Smooth muscle cell (in vitro differentiated cells): Measurements from ENCODE around the gene ADCY9. TPM values are rescaled to one million over a fixed set of nuclear protein-coding genes. Genes with fewer than 3 reads are reported as not detected.

ENCODE experiments used
- DNase-seq: peaks from one replicate; lab custom pipeline; 2025; ENCODE audit not compliant: unreplicated experiment; lab: John Stamatoyannopoulos, UW
- H2AFZ ChIP-seq: fragments of 200-600 bp; sonication (generic); 2 replicates; pipeline ENCODE4 v1.6.0; 2016; ENCODE audit warnings: antibody characterized with exemption, low read depth, mild to moderate bottlenecking
- H3F3A ChIP-seq: fragments of 200-600 bp; sonication (generic); 2 replicates; pipeline ENCODE4 v1.6.0; 2017; ENCODE audit warnings: antibody characterized with exemption, low read depth
- H3K27ac ChIP-seq: fragments of 200-600 bp; sonication (generic); 2 replicates; pipeline ENCODE4 v1.5.1; 2016; ENCODE audit warnings: low read depth, mild to moderate bottlenecking
- H3K27me3 ChIP-seq: fragments of 200-600 bp; sonication (generic); 2 replicates; pipeline ENCODE4 v1.6.1; 2016; ENCODE audit warnings: low read depth, mild to moderate bottlenecking
- H3K36me3 ChIP-seq: fragments of 200-600 bp; sonication (generic); 2 replicates; pipeline ENCODE4 v1.5.1; 2016; ENCODE audit warnings: low read depth
- H3K4me1 ChIP-seq: fragments of 200-600 bp; sonication (generic); 2 replicates; pipeline ENCODE4 v1.5.1; 2016; ENCODE audit warnings: low read depth
- H3K4me2 ChIP-seq: fragments of 200-600 bp; sonication (generic); 2 replicates; pipeline ENCODE4 v1.6.0; 2016; ENCODE audit warnings: mild to moderate bottlenecking
- H3K4me3 ChIP-seq: fragments of 200-600 bp; sonication (generic); 2 replicates; pipeline ENCODE4 v1.5.1; 2016; ENCODE audit warnings: mild to moderate bottlenecking
- H3K79me2 ChIP-seq: fragments of 200-600 bp; sonication (generic); 2 replicates; pipeline ENCODE4 v1.6.0; 2016; ENCODE audit warnings: low read depth, mild to moderate bottlenecking
- H3K9ac ChIP-seq: fragments of 200-600 bp; sonication (generic); 2 replicates; pipeline ENCODE4 v1.6.0; 2016; ENCODE audit warnings: low read depth
- H3K9me3 ChIP-seq: fragments of 200-600 bp; sonication (generic); replicated peaks from 2 replicates; pipeline ENCODE4 v1.5.1; 2016; ENCODE audit warnings: low read depth
- H4K20me1 ChIP-seq: fragments of 200-600 bp; sonication (generic); 2 replicates; pipeline ENCODE4 v1.6.0; 2016; ENCODE audit warnings: low read depth
- WGBS: methylation state at CpG from one replicate; pipeline ENCODE4 v1.1.7; 2016; ENCODE audit warnings: low lambda C conversion rate; 5-methylcytosine and 5-hydroxymethylcytosine counted together
- polyA plus RNA-seq: library from polyadenylated mRNA; unstranded; fragments of >200 nt; fragmentation: Nextera tagmentation; extraction: Ambion mirVana; gene quantifications from 2 replicates; pipeline ENCODE4 v1.2.1, GENCODE V29; 2016
- total RNA-seq: library from RNA; depleted of rRNA; stranded (reverse); fragments of >200 nt; gene quantifications from 2 replicates; pipeline ENCODE4 v1.2.3, GENCODE V29; 2014
- TF ChIP-seq, protein P1 (sequence below): fragments of 200-600 bp; sonication (generic); IDR thresholded peaks from 2 replicates; pipeline ENCODE4 v1.5.1; 2017; ENCODE audit warnings: borderline replicate concordance, mild to moderate bottlenecking, antibody characterized with exemption; ENCODE audit not compliant: insufficient read depth, poor library complexity, severe bottlenecking

Gene ADCY9
- total and polyA plus RNA-seq, 2 experiments from 2014 or later: 7.2 to 8.9 TPM

DNA sequence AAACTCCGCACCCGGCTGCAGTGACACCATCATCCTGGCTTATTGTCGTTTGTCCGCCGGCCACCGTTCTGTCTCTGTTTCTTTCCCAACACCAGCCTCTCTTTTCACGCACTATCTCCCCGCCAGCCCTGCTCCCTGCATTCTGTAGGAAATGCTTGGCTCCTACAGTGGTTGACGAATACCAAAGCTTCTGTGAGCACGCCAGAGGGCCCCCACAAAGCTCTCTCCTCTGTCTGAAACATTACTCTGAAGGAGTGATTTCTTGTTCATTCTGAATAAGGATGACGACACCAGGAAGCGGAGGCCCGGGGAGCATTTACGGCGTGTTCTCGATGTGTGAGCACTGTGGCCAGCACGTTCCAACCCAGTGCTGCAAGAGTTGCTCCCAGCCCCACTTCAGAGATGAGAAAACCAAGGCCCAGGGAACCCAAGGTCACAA lies 58.8 kb downstream of the ADCY9 start:
- Histone ChIP-seq H3F3A (peaks cover 3% of the 10 kb centered on the region), H3K27me3 (no peaks in the 10 kb centered on the region), H3K4me1 (peaks cover 10% of the 10 kb centered on the region), H3K9me3 (peaks cover 14% of the 10 kb centered on the region), H3K4me2 (no peak overlapping the region), H3K9ac (no peak overlapping the region), H3K36me3 (peaks cover 6% of the 10 kb centered on the region), H4K20me1 (no peaks in the 10 kb centered on the region), H3K4me3 (no peak overlapping the region), H3K27ac (peak overlapping the region; percentile 23), H3K79me2 (no peaks in the 10 kb centered on the region), H2AFZ (no peak overlapping the region)
- DNase-seq: no peak
- TF ChIP-seq, protein P1, sequence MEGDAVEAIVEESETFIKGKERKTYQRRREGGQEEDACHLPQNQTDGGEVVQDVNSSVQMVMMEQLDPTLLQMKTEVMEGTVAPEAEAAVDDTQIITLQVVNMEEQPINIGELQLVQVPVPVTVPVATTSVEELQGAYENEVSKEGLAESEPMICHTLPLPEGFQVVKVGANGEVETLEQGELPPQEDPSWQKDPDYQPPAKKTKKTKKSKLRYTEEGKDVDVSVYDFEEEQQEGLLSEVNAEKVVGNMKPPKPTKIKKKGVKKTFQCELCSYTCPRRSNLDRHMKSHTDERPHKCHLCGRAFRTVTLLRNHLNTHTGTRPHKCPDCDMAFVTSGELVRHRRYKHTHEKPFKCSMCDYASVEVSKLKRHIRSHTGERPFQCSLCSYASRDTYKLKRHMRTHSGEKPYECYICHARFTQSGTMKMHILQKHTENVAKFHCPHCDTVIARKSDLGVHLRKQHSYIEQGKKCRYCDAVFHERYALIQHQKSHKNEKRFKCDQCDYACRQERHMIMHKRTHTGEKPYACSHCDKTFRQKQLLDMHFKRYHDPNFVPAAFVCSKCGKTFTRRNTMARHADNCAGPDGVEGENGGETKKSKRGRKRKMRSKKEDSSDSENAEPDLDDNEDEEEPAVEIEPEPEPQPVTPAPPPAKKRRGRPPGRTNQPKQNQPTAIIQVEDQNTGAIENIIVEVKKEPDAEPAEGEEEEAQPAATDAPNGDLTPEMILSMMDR: no peak
- 81% methylated on average over 17 of the region's 17 CpGs for WGBS

- H3K4me3 ChIP-seq: no peak overlapping the region
- H3K79me2 ChIP-seq: no peaks in the 10 kb centered on the region
- H3K27ac ChIP-seq: no peak overlapping the region
- no peak overlapping the region for H2AFZ ChIP-seq
- no peaks in the 10 kb centered on the region for H3K27me3 ChIP-seq
- DNase-seq: no peak
- peaks cover 10% of the 10 kb centered on the region for H3K4me1 ChIP-seq
- TF ChIP-seq, protein P1: no peak
- H4K20me1 ChIP-seq: no peaks in the 10 kb centered on the region
- peaks cover 6% of the 10 kb centered on the region for H3K36me3 ChIP-seq
- no peak overlapping the region for H3K9ac ChIP-seq
- 92% methylated on average over 16 of the region's 16 CpGs for WGBS
- no peak overlapping the region for H3K4me2 ChIP-seq
- H3K9me3 ChIP-seq: peaks cover 5% of the 10 kb centered on the region
- H3F3A ChIP-seq: peaks cover 3% of the 10 kb centered on the region
Observed at GRCh38 chr16:4056161-4057105, 59.8 kb downstream of the ADCY9 start.

DNA sequence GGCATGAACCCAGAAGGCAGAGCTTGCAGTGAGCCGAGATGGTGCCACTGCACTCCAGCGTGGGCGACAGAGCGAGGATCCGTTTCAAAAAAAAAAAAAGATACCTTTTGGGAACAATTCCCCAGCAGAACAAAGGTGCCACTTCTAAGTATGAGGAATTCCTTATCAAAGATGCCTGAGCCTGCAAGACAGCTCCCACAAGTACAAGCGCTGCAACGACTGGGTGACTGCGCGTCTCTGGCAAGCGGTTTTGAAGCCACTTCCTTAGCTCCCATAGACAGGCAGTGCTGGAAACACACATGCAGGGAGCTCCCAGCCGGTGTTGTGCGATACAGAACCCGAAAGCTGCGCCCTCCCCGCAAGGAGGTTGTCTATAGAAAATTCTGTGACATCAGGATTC lies 60.5 kb downstream of the ADCY9 start:
- Histone ChIP-seq H2AFZ (no peak overlapping the region), H3K79me2 (no peaks in the 10 kb centered on the region), H3K4me1 (peaks cover 10% of the 10 kb centered on the region), H3K4me2 (no peak overlapping the region), H3K27me3 (no peaks in the 10 kb centered on the region), H3K9me3 (no peaks in the 10 kb centered on the region), H3K9ac (no peak overlapping the region), H3K36me3 (peaks cover 3% of the 10 kb centered on the region), H3K27ac (no peak overlapping the region), H4K20me1 (no peaks in the 10 kb centered on the region), H3F3A (peaks cover 3% of the 10 kb centered on the region), H3K4me3 (no peak overlapping the region)
- 93% methylated on average over 15 of the region's 15 CpGs for WGBS
- TF ChIP-seq, protein P1: no peak
- DNase-seq: no peak
